Parathyroid adenoma (tissue), 2 donors: ENCODE results near the gene EIF4H.

Source experiments
- H2AFZ ChIP-seq: fragments of 300-600 bp; sonication (generic); one replicate; pipeline ENCODE4 v1.7.0; 2017; ENCODE audit warnings: antibody characterized with exemption, mild to moderate bottlenecking
- H3K27ac ChIP-seq: fragments of 300-600 bp; sonication (generic); one replicate; pipeline ENCODE4 v1.7.0; 2017
- H3K27me3 ChIP-seq: fragments of 300-600 bp; sonication (generic); one replicate; pipeline ENCODE4 v1.7.0; 2017; ENCODE audit warnings: low read length; ENCODE audit not compliant: control insufficient read depth, insufficient read depth
- H3K36me3 ChIP-seq: fragments of 300-600 bp; sonication (generic); one replicate; pipeline ENCODE4 v1.7.0; 2017; ENCODE audit warnings: low read length; ENCODE audit not compliant: control insufficient read depth, insufficient read depth
- H3K4me1 ChIP-seq: fragments of 300-600 bp; sonication (generic); one replicate; pipeline ENCODE4 v1.7.0; 2017; ENCODE audit warnings: control low read depth
- H3K4me2 ChIP-seq: fragments of 300-600 bp; sonication (generic); one replicate; pipeline ENCODE4 v1.7.0; 2017; ENCODE audit warnings: low read length
- H3K4me3 ChIP-seq: fragments of 300-600 bp; sonication (generic); one replicate; pipeline ENCODE4 v1.7.0; 2017; ENCODE audit warnings: low read depth, low read length
- H3K79me2 ChIP-seq: fragments of 300-600 bp; sonication (generic); one replicate; pipeline ENCODE4 v1.7.0; 2017; ENCODE audit warnings: control low read depth
- H3K9ac ChIP-seq: fragments of 300-600 bp; sonication (generic); one replicate; pipeline ENCODE4 v1.7.0; 2017; ENCODE audit warnings: mild to moderate bottlenecking
- H3K9me3 ChIP-seq: fragments of 300-600 bp; sonication (generic); one replicate; pipeline ENCODE4 v1.7.0; 2017; ENCODE audit warnings: low read length; ENCODE audit not compliant: control insufficient read depth
- TF ChIP-seq, protein P1 (sequence below): fragments of 300-600 bp; sonication (generic); IDR thresholded peaks from one replicate; pipeline ENCODE4 v1.7.0; 2017; ENCODE audit warnings: antibody characterized with exemption, mild to moderate bottlenecking
- donor health status: primary hyperparathyroidism.

The EIF4H gene

GRCh38 chr7:74217455-74218342 is 43.5 kb downstream of the EIF4H start:
- no peak overlapping the region for H3K27ac ChIP-seq
- no peak overlapping the region for H3K9ac ChIP-seq
- no peaks in the 10 kb centered on the region for H3K9me3 ChIP-seq
- no peak overlapping the region for H3K4me3 ChIP-seq
- H2AFZ ChIP-seq, result no peak overlapping the region
- TF ChIP-seq, protein P1, sequence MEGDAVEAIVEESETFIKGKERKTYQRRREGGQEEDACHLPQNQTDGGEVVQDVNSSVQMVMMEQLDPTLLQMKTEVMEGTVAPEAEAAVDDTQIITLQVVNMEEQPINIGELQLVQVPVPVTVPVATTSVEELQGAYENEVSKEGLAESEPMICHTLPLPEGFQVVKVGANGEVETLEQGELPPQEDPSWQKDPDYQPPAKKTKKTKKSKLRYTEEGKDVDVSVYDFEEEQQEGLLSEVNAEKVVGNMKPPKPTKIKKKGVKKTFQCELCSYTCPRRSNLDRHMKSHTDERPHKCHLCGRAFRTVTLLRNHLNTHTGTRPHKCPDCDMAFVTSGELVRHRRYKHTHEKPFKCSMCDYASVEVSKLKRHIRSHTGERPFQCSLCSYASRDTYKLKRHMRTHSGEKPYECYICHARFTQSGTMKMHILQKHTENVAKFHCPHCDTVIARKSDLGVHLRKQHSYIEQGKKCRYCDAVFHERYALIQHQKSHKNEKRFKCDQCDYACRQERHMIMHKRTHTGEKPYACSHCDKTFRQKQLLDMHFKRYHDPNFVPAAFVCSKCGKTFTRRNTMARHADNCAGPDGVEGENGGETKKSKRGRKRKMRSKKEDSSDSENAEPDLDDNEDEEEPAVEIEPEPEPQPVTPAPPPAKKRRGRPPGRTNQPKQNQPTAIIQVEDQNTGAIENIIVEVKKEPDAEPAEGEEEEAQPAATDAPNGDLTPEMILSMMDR, result no peak
- no peaks in the 10 kb centered on the region for H3K79me2 ChIP-seq
- H3K36me3 ChIP-seq, result no peaks in the 10 kb centered on the region
- H3K27me3 ChIP-seq, result no peaks in the 10 kb centered on the region
- H3K4me1 ChIP-seq, result no peaks in the 10 kb centered on the region
- no peak overlapping the region for H3K4me2 ChIP-seq

- Histone ChIP-seq H3K4me2 (no peak overlapping the region), H3K4me1 (no peaks in the 10 kb centered on the region), H2AFZ (no peak overlapping the region), H3K9ac (no peak overlapping the region), H3K27ac (no peak overlapping the region), H3K9me3 (no peaks in the 10 kb centered on the region), H3K4me3 (no peak overlapping the region), H3K79me2 (no peaks in the 10 kb centered on the region), H3K36me3 (no peaks in the 10 kb centered on the region), H3K27me3 (no peaks in the 10 kb centered on the region)
- TF ChIP-seq, protein P1, result no peak
Measured at GRCh38 chr7:74218343-74218698, 44.2 kb downstream of the EIF4H start.

DNA sequence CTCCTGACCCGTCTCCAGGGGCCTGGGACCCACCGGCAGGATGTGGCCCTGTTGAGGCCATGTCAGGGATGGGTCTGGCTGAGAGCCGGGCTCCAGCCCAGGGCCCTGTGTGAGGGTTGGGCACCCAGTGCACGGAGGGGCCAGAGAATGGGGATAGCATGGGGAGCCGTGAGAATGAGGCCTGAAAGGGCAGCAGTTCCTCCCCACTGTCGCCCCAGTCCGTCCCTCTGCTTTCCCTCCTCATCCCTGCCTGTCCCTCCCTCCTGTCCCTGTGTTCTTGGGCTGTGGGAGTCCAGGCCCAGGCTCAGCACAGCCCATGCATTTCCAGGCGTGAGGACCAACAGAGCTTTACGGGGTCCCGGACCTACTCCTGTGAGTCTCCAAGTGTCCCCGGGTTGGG is 45.3 kb downstream of the EIF4H start:
- Histone ChIP-seq H3K4me3 (no peak overlapping the region), H3K4me1 (no peaks in the 10 kb centered on the region), H3K36me3 (no peaks in the 10 kb centered on the region), H2AFZ (no peak overlapping the region), H3K27ac (no peak overlapping the region), H3K79me2 (no peaks in the 10 kb centered on the region), H3K9me3 (no peaks in the 10 kb centered on the region), H3K27me3 (no peaks in the 10 kb centered on the region), H3K9ac (no peak overlapping the region), H3K4me2 (no peak overlapping the region)
- TF ChIP-seq, protein P1, result no peak

GRCh38 chr7:74220229-74220628 is 46.1 kb downstream of the EIF4H start:
- Histone ChIP-seq H3K9me3 (no peaks in the 10 kb centered on the region), H2AFZ (no peak overlapping the region), H3K4me3 (no peak overlapping the region), H3K79me2 (no peaks in the 10 kb centered on the region), H3K27me3 (no peaks in the 10 kb centered on the region), H3K9ac (no peak overlapping the region), H3K4me2 (no peak overlapping the region), H3K27ac (no peak overlapping the region), H3K4me1 (no peaks in the 10 kb centered on the region), H3K36me3 (no peaks in the 10 kb centered on the region)
- TF ChIP-seq, protein P1, result no peak

DNA sequence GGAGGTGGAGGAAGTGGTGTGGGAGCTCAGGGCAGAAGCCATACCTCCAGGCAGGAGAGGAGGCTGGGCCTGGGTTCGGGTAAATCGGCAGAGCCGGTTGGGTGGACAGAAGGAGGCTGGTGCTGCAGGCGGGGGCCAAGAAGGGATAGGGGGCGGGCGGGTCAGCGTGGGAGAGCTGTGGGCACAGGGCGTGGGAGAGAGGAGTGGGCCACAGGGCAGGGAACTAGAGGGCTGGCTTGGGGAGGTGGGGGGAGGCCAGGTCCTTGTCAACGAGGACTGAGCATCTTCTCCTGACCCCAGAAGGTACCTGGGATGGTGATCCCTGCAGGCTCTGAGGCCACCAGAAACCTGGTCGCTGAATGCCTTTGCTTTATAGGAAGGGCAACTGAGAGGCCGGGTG is 47.6 kb downstream of the EIF4H start:
- H3K27ac ChIP-seq, result no peak overlapping the region
- no peak overlapping the region for H3K4me3 ChIP-seq
- no peak overlapping the region for H3K9ac ChIP-seq
- TF ChIP-seq, protein P1, result no peak
- no peaks in the 10 kb centered on the region for H3K79me2 ChIP-seq
- H3K36me3 ChIP-seq, result no peaks in the 10 kb centered on the region
- no peak overlapping the region for H3K4me2 ChIP-seq
- no peak overlapping the region for H2AFZ ChIP-seq
- H3K4me1 ChIP-seq, result no peaks in the 10 kb centered on the region
- no peaks in the 10 kb centered on the region for H3K27me3 ChIP-seq
- H3K9me3 ChIP-seq, result no peaks in the 10 kb centered on the region
